IMR-90 (cell line): Measurements from ENCODE around the gene ROPN1B. TPM values are rescaled to one million over a fixed set of nuclear protein-coding genes. Genes with fewer than 3 reads are reported as not detected.

Source experiments
- ATAC-seq: fragments of 200-7000 bp; cut with Tn5 transposase; 2 replicates; pipeline ENCODE4 v1.9.1; 2020; ENCODE audit warnings: low read depth, mild to moderate bottlenecking, moderate library complexity
- BruUV-seq: library from RNA; stranded (reverse); fragments of 400-500 nt; replicated peaks from 2 replicates; lab custom pipeline; 2021; lab: Mats Ljungman, UMichigan
- CTCF ChIA-PET: fragments of 300-600 bp; formaldehyde crosslinking; extraction: SDS; loops from one replicate; lab custom pipeline; 2021; ENCODE audit warnings: antibody characterized with exemption; lab: Yijun Ruan, JAX
- POLR2A ChIA-PET: fragments of 300-600 bp; sonication (Branson Sonifier 250); formaldehyde crosslinking; loops from one replicate; lab custom pipeline; 2022; ENCODE audit warnings: antibody characterized with exemption; ENCODE audit not compliant: unreplicated experiment; lab: Charles Lee
- DNase-seq: peaks from one replicate; pipeline ENCODE4 v3.0.0; 2013
- H2AFZ ChIP-seq: replicated peaks from 2 replicates; pipeline ENCODE3; 2013; ENCODE audit warnings: low read length, mild to moderate bottlenecking; ENCODE audit not compliant: poor library complexity
- H2AK5ac ChIP-seq: 2 replicates; pipeline ENCODE4 v1.6.1; 2013; ENCODE audit warnings: low read depth, low read length, inconsistent platforms
- H2AK9ac ChIP-seq: replicated peaks from 2 replicates; pipeline ENCODE3; 2013; ENCODE audit warnings: mild to moderate bottlenecking, low read depth, low read length, moderate library complexity; ENCODE audit not compliant: poor library complexity
- H2BK120ac ChIP-seq: 2 replicates; pipeline ENCODE4 v1.6.1; 2013; ENCODE audit warnings: low read depth, low read length, inconsistent platforms
- H2BK15ac ChIP-seq: 3 replicates; pipeline ENCODE4 v1.6.1; 2013; ENCODE audit warnings: low read depth, low read length, inconsistent platforms
- H2BK20ac ChIP-seq: 2 replicates; pipeline ENCODE4 v1.6.1; 2013; ENCODE audit warnings: low read depth, mild to moderate bottlenecking, inconsistent platforms, low read length, moderate library complexity
- H2BK5ac ChIP-seq: 2 replicates; pipeline ENCODE4 v1.6.1; 2013; ENCODE audit warnings: mild to moderate bottlenecking, low read depth, low read length, inconsistent platforms; ENCODE audit not compliant: poor library complexity, severe bottlenecking
- H3K14ac ChIP-seq: replicated peaks from 2 replicates; pipeline ENCODE4 v1.6.1; 2013; ENCODE audit warnings: low read depth, low read length, inconsistent platforms
- H3K18ac ChIP-seq: 2 replicates; pipeline ENCODE4 v1.6.1; 2013; ENCODE audit warnings: low read depth, low read length, control low read depth
- H3K23ac ChIP-seq: 2 replicates; pipeline ENCODE4 v1.6.1; 2013; ENCODE audit warnings: low read depth, low read length, inconsistent platforms
- H3K27ac ChIP-seq: 2 replicates; pipeline ENCODE4 v1.5.1; 2013; ENCODE audit warnings: mild to moderate bottlenecking, control low read depth, low read length; ENCODE audit not compliant: insufficient read depth
- H3K27me3 ChIP-seq: 2 replicates; pipeline ENCODE4 v1.6.1; 2013; ENCODE audit warnings: low read length; ENCODE audit not compliant: control insufficient read depth, insufficient read depth
- H3K36me3 ChIP-seq: 2 replicates; pipeline ENCODE4 v1.6.1; 2013; ENCODE audit warnings: low read length, mixed read lengths; ENCODE audit not compliant: control insufficient read depth, insufficient read depth
- H3K4ac ChIP-seq: 2 replicates; pipeline ENCODE4 v1.6.1; 2013; ENCODE audit warnings: low read depth, low read length, inconsistent platforms
- H3K4me1 ChIP-seq: 2 replicates; pipeline ENCODE4 v1.6.1; 2013; ENCODE audit warnings: low read length, mixed read lengths; ENCODE audit not compliant: control insufficient read depth, insufficient read depth
- H3K4me2 ChIP-seq: 2 replicates; pipeline ENCODE4 v1.6.1; 2013; ENCODE audit warnings: low read depth, mild to moderate bottlenecking, control low read depth, low read length, moderate library complexity
- H3K4me3 ChIP-seq: 2 replicates; pipeline ENCODE4 v1.5.1; 2013; ENCODE audit warnings: low read depth, mild to moderate bottlenecking, control low read depth, low read length, moderate library complexity; ENCODE audit not compliant: insufficient read depth
- H3K56ac ChIP-seq: 2 replicates; pipeline ENCODE4 v1.6.1; 2013; ENCODE audit warnings: low read length, inconsistent platforms; ENCODE audit not compliant: insufficient read depth; ENCODE audit errors: extremely low read depth
- H3K79me1 ChIP-seq, 2 experiments: 2 replicates each; pipeline ENCODE4 v1.6.1; 2013; ENCODE audit warnings: low read length in 2 of 2, inconsistent platforms in 1 of 2, low read depth in 1 of 2
- H3K9ac ChIP-seq: 2 replicates; pipeline ENCODE4 v1.6.1; 2013; ENCODE audit warnings: low read depth, low read length, control low read depth
- H3K9me1 ChIP-seq: 2 replicates; pipeline ENCODE4 v1.6.1; 2013; ENCODE audit warnings: low read length, inconsistent platforms; ENCODE audit not compliant: insufficient read depth
- H3K9me3 ChIP-seq: 2 replicates; pipeline ENCODE4 v1.6.1; 2013; ENCODE audit warnings: low read length; ENCODE audit not compliant: control insufficient read depth, insufficient read depth
- H4K20me1 ChIP-seq: 2 replicates; pipeline ENCODE4 v1.6.1; 2013; ENCODE audit warnings: low read length, inconsistent platforms; ENCODE audit not compliant: insufficient read depth
- H4K5ac ChIP-seq: 2 replicates; pipeline ENCODE4 v1.6.1; 2013; ENCODE audit warnings: mild to moderate bottlenecking, low read depth, low read length, control low read depth
- H4K8ac ChIP-seq, 2 experiments: 2 replicates each; pipeline ENCODE4 v1.6.1; 2013; ENCODE audit warnings: low read depth in 2 of 2, low read length in 2 of 2, control low read depth in 1 of 2, inconsistent platforms in 1 of 2
- H4K91ac ChIP-seq: 2 replicates; pipeline ENCODE4 v1.6.1; 2013; ENCODE audit warnings: low read depth, low read length, inconsistent platforms; ENCODE audit not compliant: insufficient read depth
- CEBPB ChIP-seq: IDR thresholded peaks from 2 replicates; pipeline ENCODE4 v1.6.1; 2012; ENCODE audit warnings: low read depth, low read length, improper control_type of control experiment
- CHD1 ChIP-seq: IDR thresholded peaks from 2 replicates; pipeline ENCODE4 v1.6.1; 2012; ENCODE audit warnings: low read depth, low read length, improper control_type of control experiment
- FOS ChIP-seq: fragments of 150-350 bp; IDR thresholded peaks from 2 replicates; pipeline ENCODE4 v1.6.1; 2016; ENCODE audit warnings: low read depth, low read length
- MAZ ChIP-seq: IDR thresholded peaks from 2 replicates; pipeline ENCODE4 v1.6.1; 2012; ENCODE audit warnings: low read depth, mild to moderate bottlenecking, low read length, improper control_type of control experiment, moderate library complexity, borderline replicate concordance
- MXI1 ChIP-seq: IDR thresholded peaks from 2 replicates; pipeline ENCODE4 v1.6.1; 2012; ENCODE audit warnings: low read depth, mild to moderate bottlenecking, low read length, moderate library complexity, borderline replicate concordance
- RAD21 ChIP-seq: IDR thresholded peaks from 2 replicates; pipeline ENCODE4 v1.6.1; 2012; ENCODE audit warnings: low read length, improper control_type of control experiment
- RFX5 ChIP-seq: IDR thresholded peaks from 2 replicates; pipeline ENCODE4 v1.8.0; 2012; ENCODE audit warnings: low read depth, mild to moderate bottlenecking, low read length, moderate library complexity
- USF2 ChIP-seq: fragments of 150-350 bp; IDR thresholded peaks from 2 replicates; pipeline ENCODE4 v1.6.1; 2017; ENCODE audit warnings: mild to moderate bottlenecking, antibody characterized with exemption, low read length, low read depth
- WGBS, 2 experiments: methylation state at CpG; one replicate each; pipeline versions ENCODE4 v1.1.5 to v1.1.7; 2013; ENCODE audit warnings: missing lambda C conversion rate in 2 of 2; ENCODE audit not compliant: insufficient read length in 1 of 2; ENCODE audit errors: extremely low coverage in 2 of 2; 5-methylcytosine and 5-hydroxymethylcytosine counted together
- dilution Hi-C: fragments of 300-500 bp; cut with HindIII; formaldehyde crosslinking; loops from one replicate; pipeline ENCODE4 v1.14.3; 2018; ENCODE audit warnings: low sequenced_read_pairs; ENCODE audit not compliant: unreplicated experiment
- in situ Hi-C: fragments of 300-500 bp; cut with MboI; formaldehyde crosslinking; loops from 3 replicates; pipeline ENCODE4 v1.14.3; 2019; ENCODE audit warnings: low sequenced_read_pairs, inconsistent platforms, mixed read lengths
- intact Hi-C: fragments of 100-400 bp; cut with micrococcal nuclease; formaldehyde crosslinking; loops from 2 replicates; pipeline ENCODE4 v1.10.0; 2022
- polyA plus RNA-seq, 3 experiments: library from polyadenylated mRNA; depleted of rRNA; stranded (reverse); fragments of >200 nt; gene quantifications; 2 replicates each; pipeline ENCODE4 v1.2.3, GENCODE V29; 2012; ENCODE audit warnings: low replicate concordance in 1 of 3
- total RNA-seq: library from RNA; depleted of rRNA; stranded (reverse); fragments of >200 nt; gene quantifications from 2 replicates; pipeline ENCODE4 v1.2.3, GENCODE V29; 2012

Gene ROPN1B
- total and polyA plus RNA-seq, 2 of the 4 experiments (the other 2 are of a cell fraction): not detected

GRCh38 chr3:126013751-126014156, 44.8 kb downstream of the ROPN1B start:
- peak; percentile 12; the same call in 1 of the 2 replicates for ATAC-seq
- intact Hi-C loops: no loop called here
- H3K14ac ChIP-seq: no peak overlapping the region

More at GRCh38 chr3:126013751-126014156, 44.8 kb downstream of the ROPN1B start:
- Histone ChIP-seq H4K8ac (no peak overlapping the region), H3K27me3 (no peaks in the 10 kb centered on the region), H3K18ac (no peak overlapping the region), H2AFZ (no peak overlapping the region), H4K91ac (no peak overlapping the region), H3K56ac (no peak overlapping the region), H3K79me1 (no peaks in the 10 kb centered on the region), H4K20me1 (no peaks in the 10 kb centered on the region), H3K4me2 (no peak overlapping the region), H3K36me3 (peaks cover 3% of the 10 kb centered on the region), H3K9me3 (no peaks in the 10 kb centered on the region), H3K23ac (no peak overlapping the region), H2AK9ac (no peak overlapping the region), H2BK120ac (no peak overlapping the region), H3K9ac (no peak overlapping the region), H3K4ac (no peak overlapping the region), H2AK5ac (no peak overlapping the region), H4K5ac (no peak overlapping the region), H2BK5ac (no peak overlapping the region), H3K4me3 (no peak overlapping the region), H3K4me1 (peaks cover 6% of the 10 kb centered on the region; the same call in 1 of the 2 replicates), H2BK15ac (no peak overlapping the region), H2BK20ac (no peak overlapping the region), H3K9me1 (peaks cover 4% of the 10 kb centered on the region; the same call in 1 of the 2 replicates), H3K27ac (no peak overlapping the region)
- in situ Hi-C loops (no loop called here), dilution Hi-C loops (no loop called here)
- DNase-seq: no peak
- WGBS, 2 experiments: 83% methylated on average over 4 of the region's 8 CpGs; no CpG with 5 or more reads in 1 of the 2 experiments
- POLR2A ChIA-PET: no interaction called here
- no peak for TF ChIP-seq RAD21
- TF ChIP-seq MAZ: no peak
- no peak for TF ChIP-seq CEBPB
- TF ChIP-seq USF2: no peak
- TF ChIP-seq MXI1: no peak
- TF ChIP-seq CHD1: no peak
- no peak for TF ChIP-seq RFX5
- no peak for TF ChIP-seq FOS
- no TSS peak for BruUV-seq
- CTCF ChIA-PET: no interaction called here
